Aorta (tissue), 5 donors: ENCODE data around the gene SLC22A17. TPM values are rescaled to one million over a fixed set of nuclear protein-coding genes. Genes with fewer than 3 reads are reported as not detected.
"Not testable (repeated sequence)": the region's sequence is repeated elsewhere in the genome, so short reads cannot be mapped to it uniquely, and the experiment has no call there.

Experiments used
- ATAC-seq: fragments of 200-7000 bp; cut with Tn5 transposase; one replicate; pipeline ENCODE4 v1.9.1; 2022; ENCODE audit warnings: moderate library complexity; ENCODE audit not compliant: low FRiP score
- DNase-seq, 2 donors: peaks; one replicate each; pipeline ENCODE4 v3.0.0-alpha.2; 2020
- H3K27ac ChIP-seq, 2 donors: one replicate each; pipeline ENCODE4 v1.5.1; 2013; ENCODE audit warnings: low read length in 2 of 2, mild to moderate bottlenecking in 2 of 2, moderate library complexity in 2 of 2, control low read depth in 1 of 2, inconsistent platforms in 1 of 2, low read depth in 1 of 2
- H3K27me3 ChIP-seq, 2 donors: one replicate each; pipeline ENCODE4 v1.6.1; 2013; ENCODE audit warnings: control low read depth in 1 of 2, low read length in 1 of 2, mild to moderate bottlenecking in 1 of 2, moderate library complexity in 1 of 2; ENCODE audit not compliant: insufficient read depth in 2 of 2, control insufficient read depth in 1 of 2
- H3K36me3 ChIP-seq, 2 donors: one replicate each; pipeline ENCODE4 v1.6.1; 2013; ENCODE audit warnings: control low read depth in 1 of 2, low read length in 1 of 2, mild to moderate bottlenecking in 1 of 2; ENCODE audit not compliant: insufficient read depth in 2 of 2, control insufficient read depth in 1 of 2
- H3K4me1 ChIP-seq, 2 donors: one replicate each; pipeline ENCODE4 v1.6.1; 2013; ENCODE audit warnings: low read length in 2 of 2, control low read depth in 1 of 2, mild to moderate bottlenecking in 1 of 2, moderate library complexity in 1 of 2; ENCODE audit not compliant: insufficient read depth in 2 of 2, control insufficient read depth in 1 of 2
- H3K4me3 ChIP-seq, 2 donors: one replicate each; pipeline ENCODE4 v1.5.1; 2013; ENCODE audit warnings: low read length in 2 of 2, control low read depth in 1 of 2, mild to moderate bottlenecking in 1 of 2
- H3K9me3 ChIP-seq: one replicate; pipeline ENCODE4 v1.6.1; 2013; ENCODE audit warnings: mild to moderate bottlenecking, low read length; ENCODE audit not compliant: control insufficient read depth
- WGBS, 2 donors: extraction: QIAGEN DNeasy Blood & Tissue Kit; methylation state at CpG; one replicate each; pipeline ENCODE4 v1.1.7; 2013; 5-methylcytosine and 5-hydroxymethylcytosine counted together
- intact Hi-C, 2 donors: fragments of 100-400 bp; cut with DNase I; formaldehyde crosslinking; loops; one replicate each; pipeline versions ENCODE4 v1.14.2 to v1.15.0; 2022
- polyA plus RNA-seq, 2 donors: library from polyadenylated mRNA; stranded (reverse); fragments of 200-250 nt; gene quantifications; one replicate each; pipeline ENCODE4 v1.2.3, GENCODE V29; 2013
- total RNA-seq, 2 donors: library from RNA; stranded (reverse); fragmentation: NEBNext Ultra II Directional; extraction: Animal tissue kit (Norgen Biotek cat#: 25700); gene quantifications; one replicate each; pipeline ENCODE4 v1.2.1, GENCODE V29; 2021
- donor health status: healthy with polysubstance abuse.
- donor health status: Bipolar disorder and iron deficiency.
- donor health status: DM: no; HTN: no; CAD: no.
- donor health status: DM: no; HTN: no; CAD: no.
- donor health status: DM: yes; HTN: yes; CAD: no.

SLC22A17 gene
- total and polyA plus RNA-seq, 4 donors, result 7.5 to 85.8 (median 36.8) TPM

- ATAC-seq (no peak), DNase-seq (no peak)
- Histone ChIP-seq H3K4me1 (no peaks in the 10 kb centered on the region), H3K36me3 (no peaks in the 10 kb centered on the region), H3K27me3 (no peaks in the 10 kb centered on the region), H3K27ac (no peak overlapping the region), H3K9me3 (no peaks in the 10 kb centered on the region), H3K4me3 (no peak overlapping the region)
- intact Hi-C loops, result no loop called here
- WGBS, 2 donors, result 70 to 77% methylated on average over 7 of the region's 7 CpGs
Observed at GRCh38 chr14:23392613-23393012, 39.9 kb upstream of the SLC22A17 start.

GRCh38 chr14:23389871-23390270, 37.2 kb upstream of the SLC22A17 start:
- H3K9me3 ChIP-seq, H3K27ac ChIP-seq, DNase-seq, H3K4me1 ChIP-seq, H3K27me3 ChIP-seq, ATAC-seq, intact Hi-C loops, H3K36me3 ChIP-seq, H3K4me3 ChIP-seq: not testable (repeated sequence)
- WGBS, 2 donors, result 95 to 100% methylated on average over 2 to 5 of the region's 19 CpGs

- WGBS, 2 donors, result 78 to 83% methylated on average over 12 of the region's 12 CpGs
- DNase-seq (no peak), ATAC-seq (no peak)
- intact Hi-C loops, result no loop called here
- no peak overlapping the region for H3K4me3 ChIP-seq
- no peaks in the 10 kb centered on the region for H3K36me3 ChIP-seq
- no peaks in the 10 kb centered on the region for H3K27me3 ChIP-seq
- no peaks in the 10 kb centered on the region for H3K4me1 ChIP-seq
- no peak overlapping the region for H3K27ac ChIP-seq
- H3K9me3 ChIP-seq, result no peaks in the 10 kb centered on the region
Observed at GRCh38 chr14:23389396-23389795, 36.7 kb upstream of the SLC22A17 start.

- intact Hi-C loops, result no loop called here
- DNase-seq (no peak), ATAC-seq (no peak)
- H3K9me3 ChIP-seq, result no peaks in the 10 kb centered on the region
- H3K27ac ChIP-seq, result no peak overlapping the region
- no peaks in the 10 kb centered on the region for H3K4me1 ChIP-seq
- H3K27me3 ChIP-seq, result no peaks in the 10 kb centered on the region
- no peaks in the 10 kb centered on the region for H3K36me3 ChIP-seq
- WGBS, 2 donors, result 86 to 87% methylated on average over 7 to 8 of the region's 8 CpGs
- H3K4me3 ChIP-seq, result no peak overlapping the region
Observed at GRCh38 chr14:23388996-23389395, 36.3 kb upstream of the SLC22A17 start.

GRCh38 chr14:23387916-23388882, 35.5 kb upstream of the SLC22A17 start:
- Histone ChIP-seq H3K27me3 (no peaks in the 10 kb centered on the region), H3K36me3 (no peaks in the 10 kb centered on the region), H3K9me3 (no peaks in the 10 kb centered on the region), H3K27ac (no peak overlapping the region), H3K4me3 (no peak overlapping the region), H3K4me1 (no peaks in the 10 kb centered on the region)
- ATAC-seq, result no peak
- 78 to 83% methylated on average over 26 of the region's 26 CpGs for WGBS, 2 donors
- DNase-seq, result no peak
- intact Hi-C loops, result no loop called here

GRCh38 chr14:23386999-23387398, 34.3 kb upstream of the SLC22A17 start:
- ATAC-seq, result no peak
- H3K36me3 ChIP-seq, result no peaks in the 10 kb centered on the region
- H3K4me3 ChIP-seq, result no peak overlapping the region
- intact Hi-C loops, result no loop called here
- H3K4me1 ChIP-seq, result no peaks in the 10 kb centered on the region
- H3K9me3 ChIP-seq, result no peaks in the 10 kb centered on the region
- no peaks in the 10 kb centered on the region for H3K27me3 ChIP-seq
- 86 to 93% methylated on average over 1 of the region's 1 CpG for WGBS, 2 donors
- no peak overlapping the region for H3K27ac ChIP-seq
- DNase-seq, result no peak

- H3K27ac ChIP-seq, H3K4me3 ChIP-seq, DNase-seq, H3K4me1 ChIP-seq, H3K27me3 ChIP-seq, intact Hi-C loops, H3K36me3 ChIP-seq, H3K9me3 ChIP-seq, ATAC-seq: not testable (repeated sequence)
- WGBS, 2 donors, result 85 to 89% methylated on average over 17 of the region's 17 CpGs
Observed at GRCh38 chr14:23386266-23386657, 33.6 kb upstream of the SLC22A17 start.

- H3K27ac ChIP-seq, result no peak overlapping the region
- no peaks in the 10 kb centered on the region for H3K36me3 ChIP-seq
- no peak overlapping the region for H3K4me3 ChIP-seq
- H3K27me3 ChIP-seq, result no peaks in the 10 kb centered on the region
- H3K9me3 ChIP-seq, result no peaks in the 10 kb centered on the region
- WGBS, 2 donors, result 89 to 90% methylated on average over 18 of the region's 18 CpGs
- intact Hi-C loops, result no loop called here
- no peak for ATAC-seq
- no peak for DNase-seq
- no peaks in the 10 kb centered on the region for H3K4me1 ChIP-seq
Observed at GRCh38 chr14:23385642-23386265, 33.1 kb upstream of the SLC22A17 start.

GRCh38 chr14:23385244-23385641, 32.6 kb upstream of the SLC22A17 start:
- DNase-seq, result no peak
- intact Hi-C loops, result no loop called here
- no peak for ATAC-seq
- no peaks in the 10 kb centered on the region for H3K27me3 ChIP-seq
- H3K4me3 ChIP-seq, result no peak overlapping the region
- 83 to 85% methylated on average over 2 of the region's 2 CpGs for WGBS, 2 donors
- no peak overlapping the region for H3K27ac ChIP-seq
- no peaks in the 10 kb centered on the region for H3K4me1 ChIP-seq
- H3K9me3 ChIP-seq, result no peaks in the 10 kb centered on the region
- H3K36me3 ChIP-seq, result no peaks in the 10 kb centered on the region
